Midbrain (tissue), 1 donor: ENCODE measurements around the gene BRF1.
"Not testable (repeated sequence)": the region's sequence is repeated elsewhere in the genome, so short reads cannot be mapped to it uniquely, and the experiment has no call there.

Experiments
- DNase-seq: peaks from one replicate; lab custom pipeline; 2025; lab: John Stamatoyannopoulos, UW

The BRF1 gene

GRCh38 chr14:105300542-105301102 lies at the start of gene BRF1:
BRF1 (minus strand) TSS chr14:105301001; CDS start chr14:105300629, 372 bp downstream.
- DNase-seq = peak; percentile 85

GRCh38 chr14:105349992-105350391 lies 49.2 kb upstream of the BRF1 start:
- no peak for DNase-seq

- no peak for DNase-seq
Observed at GRCh38 chr14:105348945-105349699, 48.3 kb upstream of the BRF1 start.

- DNase-seq = no peak
Observed at GRCh38 chr14:105348169-105348944, 47.6 kb upstream of the BRF1 start.

- no peak for DNase-seq
Observed at GRCh38 chr14:105347587-105347968, 46.8 kb upstream of the BRF1 start.

- DNase-seq = no peak
Observed at GRCh38 chr14:105346876-105347586, 46.2 kb upstream of the BRF1 start.

GRCh38 chr14:105346200-105346533 lies 45.4 kb upstream of the BRF1 start:
- DNase-seq = no peak

GRCh38 chr14:105343194-105343593 lies 42.4 kb upstream of the BRF1 start:
- no peak for DNase-seq

- DNase-seq = peak; percentile 64
Observed at GRCh38 chr14:105340821-105341733, 40.3 kb upstream of the BRF1 start.

GRCh38 chr14:105337966-105338741 lies 37.4 kb upstream of the BRF1 start:
- DNase-seq = peak; percentile 68

GRCh38 chr14:105337433-105337832 lies 36.6 kb upstream of the BRF1 start:
- DNase-seq = no peak

GRCh38 chr14:105336477-105337287 lies 35.9 kb upstream of the BRF1 start:
- no peak for DNase-seq

GRCh38 chr14:105335735-105336476 lies 35.1 kb upstream of the BRF1 start:
- DNase-seq = peak; percentile 37

- DNase-seq = not testable (repeated sequence)
Observed at GRCh38 chr14:105335231-105335542, 34.4 kb upstream of the BRF1 start.

GRCh38 chr14:105334383-105335230 lies 33.8 kb upstream of the BRF1 start:
- DNase-seq = no peak

- DNase-seq = no peak
Observed at GRCh38 chr14:105333613-105334364, 33.0 kb upstream of the BRF1 start.

- no peak for DNase-seq
Observed at GRCh38 chr14:105333020-105333490, 32.3 kb upstream of the BRF1 start.
